H54 (cell line): Measurements from ENCODE around the gene ENOPH1.

Experiments used
- DNase-seq: peaks from one replicate; pipeline ENCODE4 v3.0.0; 2011; ENCODE audit warnings: low spot score, mixed read lengths; ENCODE audit not compliant: insufficient read length
- FAIRE-seq: peaks from 3 replicates; lab custom pipeline; 2011; peaks lifted over from hg19 to GRCh38; lab: Jason Lieb, UNC
- POLR2A ChIP-seq: IDR thresholded peaks from 2 replicates; pipeline ENCODE4 v1.6.1; 2011; ENCODE audit warnings: low read depth, mild to moderate bottlenecking, low read length

Gene ENOPH1

GRCh38 chr4:82493721-82494425 lies 63.5 kb downstream of the ENOPH1 start:
- no peak for DNase-seq
- FAIRE-seq = no peak

GRCh38 chr4:82495666-82496065 lies 65.3 kb downstream of the ENOPH1 start:
- no peak for FAIRE-seq
- no peak for DNase-seq
- TF ChIP-seq POLR2A = no peak

More at GRCh38 chr4:82493721-82494425, 63.5 kb downstream of the ENOPH1 start:
- TF ChIP-seq POLR2A = no peak

- FAIRE-seq (no peak), DNase-seq (no peak)
- no peak for TF ChIP-seq POLR2A
Measured at GRCh38 chr4:82496349-82496748, 66.0 kb downstream of the ENOPH1 start.

- DNase-seq (no peak), FAIRE-seq (no peak)
Measured at GRCh38 chr4:82499738-82500434, 69.5 kb downstream of the ENOPH1 start.

GRCh38 chr4:82500435-82501153 lies 70.2 kb downstream of the ENOPH1 start:
- no peak for DNase-seq
- TF ChIP-seq POLR2A = no peak
- FAIRE-seq = no peak

More at GRCh38 chr4:82499738-82500434, 69.5 kb downstream of the ENOPH1 start:
- no peak for TF ChIP-seq POLR2A

- no peak for TF ChIP-seq POLR2A
- DNase-seq (no peak), FAIRE-seq (no peak)
Measured at GRCh38 chr4:82501154-82501442, 70.7 kb downstream of the ENOPH1 start.

- DNase-seq (no peak), FAIRE-seq (no peak)
- no peak for TF ChIP-seq POLR2A
Measured at GRCh38 chr4:82508011-82508410, 77.6 kb downstream of the ENOPH1 start.

GRCh38 chr4:82508806-82509428 lies 78.5 kb downstream of the ENOPH1 start:
- FAIRE-seq = no peak
- no peak for TF ChIP-seq POLR2A
- DNase-seq = no peak

GRCh38 chr4:82510216-82510615 lies 79.8 kb downstream of the ENOPH1 start:
- FAIRE-seq = no peak
- no peak for DNase-seq
- no peak for TF ChIP-seq POLR2A
